ENCODE measurements around the gene FOXN1.

GRCh38 chr17:28545787-28546415 is 39.8 kb downstream of the FOXN1 start:
- TF ChIP-seq CTCF (IDR thresholded peaks at IDR 0.05) (no peak), EZH2 (IDR thresholded peaks at IDR 0.05) (no peak), EZH2phosphoT487 (IDR thresholded peaks at IDR 0.05) (no peak)
